HG02970 (cell line): Measurements from ENCODE around the gene MMP14.
"Not testable (repeated sequence)": the region's sequence is repeated elsewhere in the genome, so short reads cannot be mapped to it uniquely, and the experiment has no call there.

Experiments used
- ATAC-seq: cut with Tn5 transposase; IDR thresholded peaks from one replicate; pipeline ENCODE4 v1.9.1; 2021; ENCODE audit warnings: mild to moderate bottlenecking, moderate library complexity, moderate number of reproducible peaks; ENCODE audit not compliant: unreplicated experiment, low FRiP score

MMP14 gene

DNA sequence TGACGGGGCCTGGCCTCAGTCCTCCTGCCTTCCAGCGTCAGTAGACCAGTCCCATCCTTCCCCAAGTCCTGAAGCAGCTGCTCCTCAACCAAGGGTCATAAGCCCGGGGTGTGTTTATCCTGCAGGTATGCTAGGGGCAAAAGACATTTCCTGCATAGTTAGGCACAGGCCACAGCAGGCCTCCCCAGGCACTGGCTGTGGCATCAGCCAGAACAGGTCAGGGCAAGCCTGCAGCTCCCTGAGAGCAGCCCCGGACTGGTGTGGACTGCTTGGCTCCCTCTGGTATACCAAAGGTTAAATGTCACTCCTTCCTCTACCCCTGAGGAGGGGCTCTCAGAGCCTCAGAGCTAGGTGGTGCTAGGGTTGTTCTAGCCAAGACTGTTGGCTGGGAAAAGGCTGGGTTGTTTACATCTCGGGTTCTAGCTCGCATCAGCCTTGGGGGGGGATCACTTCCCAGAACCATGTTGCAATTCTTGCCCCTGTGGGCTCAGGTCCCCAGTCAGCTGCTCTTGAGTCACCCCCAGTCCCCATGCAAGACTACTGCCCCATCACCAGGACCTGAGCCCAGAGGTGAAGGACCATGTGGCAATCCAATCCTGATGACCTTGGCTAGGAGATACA lies 2.9 kb downstream of the MMP14 start:
- ATAC-seq: no peak

- ATAC-seq: no peak
Observed at GRCh38 chr14:22841311-22841710, 4.9 kb downstream of the MMP14 start.

GRCh38 chr14:22841769-22842168 lies 5.4 kb downstream of the MMP14 start:
- no peak for ATAC-seq

- ATAC-seq: no peak
Observed at GRCh38 chr14:22842211-22843122, 6.1 kb downstream of the MMP14 start.

DNA sequence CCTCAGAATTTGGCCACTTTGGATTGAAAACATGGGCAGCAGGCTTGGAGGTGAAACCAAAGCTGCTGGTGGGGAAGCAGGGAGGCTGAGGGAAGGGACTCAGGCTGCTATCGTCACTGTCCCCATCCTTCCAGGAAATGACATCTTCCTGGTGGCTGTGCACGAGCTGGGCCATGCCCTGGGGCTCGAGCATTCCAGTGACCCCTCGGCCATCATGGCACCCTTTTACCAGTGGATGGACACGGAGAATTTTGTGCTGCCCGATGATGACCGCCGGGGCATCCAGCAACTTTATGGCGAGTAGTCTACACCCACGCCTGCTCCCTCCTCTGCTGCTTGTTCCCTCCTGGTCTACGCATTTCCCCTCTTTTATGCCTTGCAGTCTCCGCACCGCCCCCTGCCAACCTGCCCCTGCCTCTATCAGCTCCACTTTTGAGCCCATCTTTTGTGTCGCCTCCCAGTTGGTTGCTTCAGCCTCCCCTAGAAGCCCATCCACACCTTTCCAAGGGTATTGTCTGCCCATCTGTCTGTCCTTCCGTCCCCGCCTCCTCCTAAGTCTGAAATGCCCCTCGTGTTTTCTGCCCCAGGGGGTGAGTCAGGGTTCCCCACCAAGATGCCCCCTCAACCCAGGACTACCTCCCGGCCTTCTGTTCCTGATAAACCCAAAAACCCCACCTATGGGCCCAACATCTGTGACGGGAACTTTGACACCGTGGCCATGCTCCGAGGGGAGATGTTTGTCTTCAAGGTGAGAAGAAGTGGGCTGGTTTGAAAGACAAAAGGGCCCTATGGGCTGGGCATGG lies 6.9 kb downstream of the MMP14 start:
- ATAC-seq: no peak

DNA sequence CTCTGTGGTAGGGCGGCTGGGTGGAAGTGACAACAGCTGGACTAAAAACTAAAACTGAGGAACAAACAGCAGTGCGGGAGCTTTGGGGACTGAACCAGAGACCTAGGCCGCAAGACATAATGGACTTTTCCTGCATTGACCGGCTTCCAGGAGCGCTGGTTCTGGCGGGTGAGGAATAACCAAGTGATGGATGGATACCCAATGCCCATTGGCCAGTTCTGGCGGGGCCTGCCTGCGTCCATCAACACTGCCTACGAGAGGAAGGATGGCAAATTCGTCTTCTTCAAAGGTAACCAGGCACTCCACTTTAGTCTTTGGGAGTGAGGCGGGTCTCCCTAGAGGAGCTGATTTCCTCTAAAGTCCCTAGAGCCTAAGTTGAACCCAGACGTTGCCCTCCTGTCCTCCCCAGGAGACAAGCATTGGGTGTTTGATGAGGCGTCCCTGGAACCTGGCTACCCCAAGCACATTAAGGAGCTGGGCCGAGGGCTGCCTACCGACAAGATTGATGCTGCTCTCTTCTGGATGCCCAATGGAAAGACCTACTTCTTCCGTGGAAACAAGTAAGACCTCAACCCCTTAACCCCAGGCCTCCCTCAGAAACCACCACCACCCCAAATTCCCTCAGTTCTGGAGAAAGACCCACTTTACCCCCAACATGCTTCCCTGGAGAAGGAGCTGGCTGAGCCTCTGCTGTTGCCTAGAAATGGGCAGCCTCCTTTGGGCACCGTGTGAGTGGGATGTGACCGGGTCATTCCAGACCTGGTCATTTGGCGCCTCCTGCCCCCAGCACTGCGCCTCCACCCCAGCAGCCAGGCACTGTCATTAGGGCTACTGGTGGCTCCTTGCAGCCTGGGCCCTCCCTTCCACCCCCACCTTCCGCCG lies 8.1 kb downstream of the MMP14 start:
- ATAC-seq: no peak

DNA sequence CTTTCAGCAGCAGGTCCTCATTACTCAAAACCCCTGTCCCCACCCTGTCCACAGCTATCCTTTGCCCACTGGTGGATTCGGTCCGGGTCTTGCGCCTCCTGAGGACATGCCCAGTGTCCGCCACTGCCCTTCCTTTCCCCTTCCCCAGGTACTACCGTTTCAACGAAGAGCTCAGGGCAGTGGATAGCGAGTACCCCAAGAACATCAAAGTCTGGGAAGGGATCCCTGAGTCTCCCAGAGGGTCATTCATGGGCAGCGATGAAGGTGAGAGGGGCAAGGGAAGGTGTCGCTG lies 8.7 kb downstream of the MMP14 start:
- ATAC-seq: no peak

DNA sequence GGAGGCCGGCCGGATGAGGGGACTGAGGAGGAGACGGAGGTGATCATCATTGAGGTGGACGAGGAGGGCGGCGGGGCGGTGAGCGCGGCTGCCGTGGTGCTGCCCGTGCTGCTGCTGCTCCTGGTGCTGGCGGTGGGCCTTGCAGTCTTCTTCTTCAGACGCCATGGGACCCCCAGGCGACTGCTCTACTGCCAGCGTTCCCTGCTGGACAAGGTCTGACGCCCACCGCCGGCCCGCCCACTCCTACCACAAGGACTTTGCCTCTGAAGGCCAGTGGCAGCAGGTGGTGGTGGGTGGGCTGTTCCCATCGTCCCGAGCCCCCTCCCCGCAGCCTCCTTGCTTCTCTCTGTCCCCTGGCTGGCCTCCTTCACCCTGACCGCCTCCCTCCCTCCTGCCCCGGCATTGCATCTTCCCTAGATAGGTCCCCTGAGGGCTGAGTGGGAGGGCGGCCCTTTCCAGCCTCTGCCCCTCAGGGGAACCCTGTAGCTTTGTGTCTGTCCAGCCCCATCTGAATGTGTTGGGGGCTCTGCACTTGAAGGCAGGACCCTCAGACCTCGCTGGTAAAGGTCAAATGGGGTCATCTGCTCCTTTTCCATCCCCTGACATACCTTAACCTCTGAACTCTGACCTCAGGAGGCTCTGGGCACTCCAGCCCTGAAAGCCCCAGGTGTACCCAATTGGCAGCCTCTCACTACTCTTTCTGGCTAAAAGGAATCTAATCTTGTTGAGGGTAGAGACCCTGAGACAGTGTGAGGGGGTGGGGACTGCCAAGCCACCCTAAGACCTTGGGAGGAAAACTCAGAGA lies 9.6 kb downstream of the MMP14 start:
- no peak for ATAC-seq

DNA sequence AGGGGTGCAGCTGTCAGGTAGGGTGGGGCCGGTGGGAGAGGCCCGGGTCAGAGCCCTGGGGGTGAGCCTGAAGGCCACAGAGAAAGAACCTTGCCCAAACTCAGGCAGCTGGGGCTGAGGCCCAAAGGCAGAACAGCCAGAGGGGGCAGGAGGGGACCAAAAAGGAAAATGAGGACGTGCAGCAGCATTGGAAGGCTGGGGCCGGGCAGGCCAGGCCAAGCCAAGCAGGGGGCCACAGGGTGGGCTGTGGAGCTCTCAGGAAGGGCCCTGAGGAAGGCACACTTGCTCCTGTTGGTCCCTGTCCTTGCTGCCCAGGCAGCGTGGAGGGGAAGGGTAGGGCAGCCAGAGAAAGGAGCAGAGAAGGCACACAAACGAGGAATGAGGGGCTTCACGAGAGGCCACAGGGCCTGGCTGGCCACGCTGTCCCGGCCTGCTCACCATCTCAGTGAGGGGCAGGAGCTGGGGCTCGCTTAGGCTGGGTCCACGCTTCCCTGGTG lies 10.5 kb downstream of the MMP14 start:
- ATAC-seq: no peak

DNA sequence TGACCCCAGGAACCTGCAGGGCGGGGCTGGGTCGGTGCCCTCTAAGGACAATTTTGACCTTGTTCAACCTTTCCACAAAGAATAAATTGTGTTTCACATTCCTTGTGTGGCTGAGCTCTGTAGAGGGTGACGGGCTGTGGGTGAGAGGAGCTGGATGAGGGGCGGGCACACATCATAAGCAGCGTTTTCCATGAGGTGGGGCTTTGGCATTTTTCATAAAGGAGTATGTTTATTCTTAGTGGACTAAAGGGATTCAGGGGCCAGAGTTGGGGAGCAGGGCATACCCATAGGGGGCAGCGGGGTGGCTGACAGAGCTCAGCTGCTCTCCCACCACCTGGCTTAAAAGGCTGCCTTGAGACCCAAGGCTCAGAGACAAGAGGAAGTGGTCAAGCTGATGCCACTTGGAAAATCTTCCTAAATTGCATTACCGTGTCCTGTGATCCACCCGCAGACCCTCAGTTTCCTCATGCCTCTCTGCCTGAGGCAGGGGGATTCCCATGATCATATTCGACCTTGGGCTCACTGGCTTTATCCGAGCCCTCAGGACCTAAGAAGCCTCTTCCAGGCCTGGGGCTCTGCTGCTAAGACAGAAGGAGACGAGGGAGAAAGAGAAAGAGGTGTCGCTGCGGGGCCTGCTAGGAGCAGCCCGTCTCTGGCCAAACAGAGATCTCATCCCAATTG lies 11.4 kb downstream of the MMP14 start:
- ATAC-seq: no peak

DNA sequence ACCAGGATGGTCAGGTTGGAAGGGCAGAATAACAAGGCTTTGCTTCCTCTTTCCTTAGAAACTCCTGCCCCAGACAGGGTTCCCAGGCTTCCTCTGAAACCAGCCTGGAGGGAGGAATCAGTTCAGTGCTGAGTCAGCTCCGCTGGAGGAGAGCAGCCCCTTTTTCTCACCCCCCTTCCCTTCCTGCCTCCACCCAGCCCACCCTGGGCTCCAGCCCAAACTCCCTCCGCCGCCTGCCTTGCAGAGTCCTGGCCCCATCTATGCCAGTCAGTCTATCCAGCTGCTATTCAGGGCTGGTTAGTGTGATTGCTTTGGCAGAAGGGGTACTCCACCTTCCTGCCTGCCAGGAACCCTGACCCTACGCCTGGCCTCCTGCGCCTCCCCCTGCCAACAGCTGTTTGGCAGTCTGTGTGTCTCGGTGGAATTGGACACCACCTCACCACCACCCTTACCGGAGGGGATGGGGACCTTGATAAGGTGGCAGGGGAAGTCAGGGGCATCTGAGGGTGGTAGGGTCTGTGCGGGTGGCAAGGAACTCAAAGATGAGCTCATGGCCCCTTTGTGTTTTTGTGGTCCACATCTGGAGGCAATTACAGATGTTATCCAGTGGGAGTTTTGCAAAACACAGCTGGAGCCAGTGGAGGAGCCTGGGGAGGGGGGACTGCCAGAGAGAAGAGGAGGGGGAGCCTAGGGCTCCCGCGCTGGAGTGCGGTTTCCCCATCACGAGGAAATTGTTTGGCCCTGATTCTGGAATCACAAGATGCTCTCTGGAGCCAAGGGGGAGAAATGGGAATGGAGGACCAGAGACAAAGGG lies 12.2 kb downstream of the MMP14 start:
- ATAC-seq: no peak

DNA sequence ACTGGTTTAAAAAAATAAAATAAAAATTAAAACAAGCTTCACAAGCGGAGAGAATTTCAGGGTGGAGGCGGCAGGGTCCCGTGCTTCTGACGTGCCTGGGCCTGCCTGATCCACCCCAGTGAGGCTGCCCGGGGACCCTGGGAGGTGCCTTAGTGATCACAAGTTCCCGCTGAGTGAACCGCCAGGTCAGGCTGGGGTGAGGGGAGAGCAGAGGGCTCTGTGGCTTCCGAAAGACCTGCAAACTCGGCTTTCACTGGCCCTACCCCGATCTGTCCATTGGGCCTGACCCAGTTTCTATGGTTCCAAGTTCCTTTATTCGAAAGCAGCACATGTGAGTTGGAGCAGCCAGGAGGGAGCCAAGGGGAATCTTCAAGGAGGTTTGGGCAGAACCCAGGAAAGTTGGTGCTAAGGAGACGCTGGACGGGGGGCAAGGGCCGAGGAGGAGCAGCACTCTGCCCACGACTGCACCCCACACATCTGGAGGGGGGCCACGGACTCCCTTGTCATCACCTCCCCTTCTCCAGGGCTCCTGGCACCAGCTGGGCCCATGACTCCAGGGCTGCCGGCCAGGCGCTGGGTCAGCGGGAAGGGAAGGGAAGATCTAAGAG lies 12.9 kb downstream of the MMP14 start:
- ATAC-seq: no peak

DNA sequence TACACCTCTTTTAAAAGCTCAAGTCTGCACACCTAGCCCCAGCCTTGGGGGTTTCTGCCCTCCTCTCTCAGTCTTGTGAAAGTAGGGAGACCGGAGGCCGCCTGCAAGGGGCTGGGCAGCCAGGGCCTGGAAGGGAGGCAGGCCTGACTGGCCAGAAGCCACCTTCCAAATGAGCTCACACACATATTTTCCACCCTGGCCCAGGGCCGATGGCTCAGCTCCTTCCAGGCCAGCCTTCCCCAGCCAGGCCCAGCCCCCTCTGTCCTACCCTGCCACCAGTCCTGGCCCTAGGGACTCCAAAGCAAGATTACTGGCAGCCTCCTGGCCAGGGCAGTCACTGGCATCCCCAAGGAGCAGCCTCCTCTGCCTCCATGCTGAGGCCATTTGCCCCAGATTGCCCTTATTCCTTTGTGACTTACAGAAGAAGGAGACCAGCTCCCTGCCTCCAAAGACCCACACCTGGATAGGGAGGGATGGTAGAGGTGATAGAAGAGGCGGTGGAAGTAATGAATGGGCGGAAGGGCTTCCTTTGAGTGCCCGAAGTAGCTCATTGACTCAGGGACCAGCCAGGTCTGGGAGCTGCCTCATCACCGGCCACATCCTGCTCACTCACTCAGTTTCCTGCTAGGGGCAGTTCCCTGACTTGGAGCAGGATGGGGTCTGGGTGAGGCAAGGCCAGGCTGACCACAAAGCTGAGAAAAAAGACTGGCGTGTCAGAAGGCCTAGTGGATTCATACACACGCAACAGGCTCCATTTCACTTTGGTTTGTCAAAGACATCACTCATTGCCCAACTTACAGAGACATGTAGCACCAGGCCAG lies 14.8 kb downstream of the MMP14 start:
- ATAC-seq: no peak

- ATAC-seq: not testable (repeated sequence)
Observed at GRCh38 chr14:22852178-22852577, 15.8 kb downstream of the MMP14 start.

- no peak for ATAC-seq
Observed at GRCh38 chr14:22852599-22852939, 16.2 kb downstream of the MMP14 start.

- peak; percentile 68 for ATAC-seq
Observed at GRCh38 chr14:22852940-22853767, 16.8 kb downstream of the MMP14 start.
